Jurkat, Clone E6-1 (cell line): ENCODE results near the gene KCNH1.
"Not testable (repeated sequence)": the region's sequence is repeated elsewhere in the genome, so short reads cannot be mapped to it uniquely, and the experiment has no call there.

Source experiments
- DNase-seq: peaks from one replicate; pipeline ENCODE4 v3.0.0-alpha.2; 2011; ENCODE audit warnings: low read depth, low spot score
- H3K4me3 ChIP-seq: 2 replicates; pipeline ENCODE4 v1.5.1; 2011; ENCODE audit warnings: mild to moderate bottlenecking, low read length, control low read depth, moderate library complexity

KCNH1 gene

GRCh38 chr1:211017075-211017718 lies 116.8 kb downstream of the KCNH1 start:
- DNase-seq: no peak
- H3K4me3 ChIP-seq: no peak overlapping the region

GRCh38 chr1:211014275-211014674 lies 119.7 kb downstream of the KCNH1 start:
- DNase-seq: no peak
- no peak overlapping the region for H3K4me3 ChIP-seq

- no peak for DNase-seq
- no peak overlapping the region for H3K4me3 ChIP-seq
Observed at GRCh38 chr1:211013346-211014240, 120.4 kb downstream of the KCNH1 start.

- not testable (repeated sequence) for DNase-seq, H3K4me3 ChIP-seq
Observed at GRCh38 chr1:211011128-211011527, 122.8 kb downstream of the KCNH1 start.

GRCh38 chr1:211009944-211010343 lies 124.0 kb downstream of the KCNH1 start:
- DNase-seq: no peak
- H3K4me3 ChIP-seq: no peak overlapping the region

GRCh38 chr1:211007830-211008229 lies 126.1 kb downstream of the KCNH1 start:
- no peak for DNase-seq
- H3K4me3 ChIP-seq: no peak overlapping the region

- not testable (repeated sequence) for H3K4me3 ChIP-seq
Observed at GRCh38 chr1:210995931-210996330, 138.0 kb downstream of the KCNH1 start.

GRCh38 chr1:210992837-210993236 lies 141.1 kb downstream of the KCNH1 start:
- DNase-seq: no peak

More at GRCh38 chr1:210995931-210996330, 138.0 kb downstream of the KCNH1 start:
- not testable (repeated sequence) for DNase-seq

GRCh38 chr1:210989905-210990304 lies 144.0 kb downstream of the KCNH1 start:
- DNase-seq: no peak

More at GRCh38 chr1:210992837-210993236, 141.1 kb downstream of the KCNH1 start:
- no peak overlapping the region for H3K4me3 ChIP-seq

GRCh38 chr1:210981490-210981889 lies 152.5 kb downstream of the KCNH1 start:
- no peak for DNase-seq

More at GRCh38 chr1:210989905-210990304, 144.0 kb downstream of the KCNH1 start:
- no peak overlapping the region for H3K4me3 ChIP-seq

GRCh38 chr1:210980082-210980481 lies 153.9 kb downstream of the KCNH1 start:
- no peak for DNase-seq
- H3K4me3 ChIP-seq: no peak overlapping the region

More at GRCh38 chr1:210981490-210981889, 152.5 kb downstream of the KCNH1 start:
- H3K4me3 ChIP-seq: no peak overlapping the region

GRCh38 chr1:210978974-210979354 lies 155.0 kb downstream of the KCNH1 start:
- no peak for DNase-seq
- H3K4me3 ChIP-seq: no peak overlapping the region

- DNase-seq: no peak
- no peak overlapping the region for H3K4me3 ChIP-seq
Observed at GRCh38 chr1:210978316-210978973, 155.5 kb downstream of the KCNH1 start.

GRCh38 chr1:210951279-210951678 lies 182.7 kb downstream of the KCNH1 start:
- no peak for DNase-seq
- no peak overlapping the region for H3K4me3 ChIP-seq

- H3K4me3 ChIP-seq: not testable (repeated sequence)
- DNase-seq: peak; percentile 42
Observed at GRCh38 chr1:210949940-210950546, 183.9 kb downstream of the KCNH1 start.

- no peak for DNase-seq
- H3K4me3 ChIP-seq: no peak overlapping the region
Observed at GRCh38 chr1:210949489-210949888, 184.5 kb downstream of the KCNH1 start.

- DNase-seq: no peak
- H3K4me3 ChIP-seq: no peak overlapping the region
Observed at GRCh38 chr1:210949039-210949438, 184.9 kb downstream of the KCNH1 start.

- DNase-seq: no peak
- H3K4me3 ChIP-seq: no peak overlapping the region
Observed at GRCh38 chr1:210944252-210944651, 189.7 kb downstream of the KCNH1 start.

GRCh38 chr1:210942513-210942912 lies 191.4 kb downstream of the KCNH1 start:
- no peak overlapping the region for H3K4me3 ChIP-seq
- no peak for DNase-seq
